ENCODE measurements around the gene FKBP1A. TPM values are rescaled to one million over a fixed set of nuclear protein-coding genes. Genes with fewer than 3 reads are reported as not detected.

The FKBP1A gene
- total and polyA plus RNA-seq, 9 of the 15 experiments (the other 6 are each of a cell fraction or from before 2014, with no cell fraction given): 48.8 to 502 (median 89.6) TPM

- no peak for TF ChIP-seq ZNF407 (IDR thresholded peaks at IDR 0.05; ENCODE audit: low read depth)
- no peak for TF ChIP-seq RBFOX2 (IDR thresholded peaks at IDR 0.05; ENCODE audit: low read depth, low read length)
- TF ChIP-seq CBX5 (IDR thresholded peaks at IDR 0.05; ENCODE audit: borderline replicate concordance, low read depth): no peak
- no peak for TF ChIP-seq SOX6 (IDR thresholded peaks at IDR 0.05)
Measured at GRCh38 chr20:1322511-1323245, 70.2 kb downstream of the FKBP1A start (continued).

All from K562 (cell line).